IPS DF 6.9 (cell line): ENCODE results near the gene PATJ.

Experiments
- DNase-seq: peaks from one replicate; pipeline ENCODE4 v3.0.0-alpha.2; 2013; ENCODE audit warnings: low read depth, low spot score
- H3K27ac ChIP-seq: one replicate; pipeline ENCODE4 v1.5.1; 2013; ENCODE audit warnings: low read length, control low read depth
- H3K27me3 ChIP-seq: 2 replicates; pipeline ENCODE4 v1.6.1; 2013; ENCODE audit warnings: mild to moderate bottlenecking, low read length; ENCODE audit not compliant: control insufficient read depth, insufficient read depth
- H3K36me3 ChIP-seq: 2 replicates; pipeline ENCODE4 v1.6.1; 2013; ENCODE audit warnings: low read length; ENCODE audit not compliant: control insufficient read depth, insufficient read depth
- H3K4me1 ChIP-seq: 2 replicates; pipeline ENCODE4 v1.6.1; 2013; ENCODE audit warnings: low read length; ENCODE audit not compliant: control insufficient read depth, insufficient read depth
- H3K4me3 ChIP-seq: 2 replicates; pipeline ENCODE4 v1.5.1; 2013; ENCODE audit warnings: mild to moderate bottlenecking, low read length
- H3K9me3 ChIP-seq: 2 replicates; pipeline ENCODE4 v1.6.1; 2013; ENCODE audit warnings: low read length, inconsistent platforms; ENCODE audit not compliant: control insufficient read depth, insufficient read depth
- WGBS: extraction: QIAGEN DNeasy Blood & Tissue Kit; methylation state at CpG from one replicate; pipeline ENCODE4 v1.1.7; 2013; ENCODE audit warnings: mixed read lengths, missing lambda C conversion rate; ENCODE audit not compliant: insufficient read length, insufficient coverage; 5-methylcytosine and 5-hydroxymethylcytosine counted together

The PATJ gene

GRCh38 chr1:62040973-62041372 is 298.7 kb downstream of the PATJ start:
- no peak overlapping the region for H3K4me3 ChIP-seq
- H3K9me3 ChIP-seq, result no peaks in the 10 kb centered on the region
- H3K36me3 ChIP-seq, result no peaks in the 10 kb centered on the region
- H3K4me1 ChIP-seq, result no peaks in the 10 kb centered on the region
- DNase-seq, result no peak
- no peaks in the 10 kb centered on the region for H3K27me3 ChIP-seq
- H3K27ac ChIP-seq, result no peak overlapping the region

GRCh38 chr1:62043154-62043553 is 300.9 kb downstream of the PATJ start:
- Histone ChIP-seq H3K27ac (no peak overlapping the region), H3K27me3 (no peaks in the 10 kb centered on the region), H3K36me3 (no peaks in the 10 kb centered on the region), H3K4me1 (no peaks in the 10 kb centered on the region), H3K9me3 (no peaks in the 10 kb centered on the region), H3K4me3 (no peak overlapping the region)
- no peak for DNase-seq

DNA sequence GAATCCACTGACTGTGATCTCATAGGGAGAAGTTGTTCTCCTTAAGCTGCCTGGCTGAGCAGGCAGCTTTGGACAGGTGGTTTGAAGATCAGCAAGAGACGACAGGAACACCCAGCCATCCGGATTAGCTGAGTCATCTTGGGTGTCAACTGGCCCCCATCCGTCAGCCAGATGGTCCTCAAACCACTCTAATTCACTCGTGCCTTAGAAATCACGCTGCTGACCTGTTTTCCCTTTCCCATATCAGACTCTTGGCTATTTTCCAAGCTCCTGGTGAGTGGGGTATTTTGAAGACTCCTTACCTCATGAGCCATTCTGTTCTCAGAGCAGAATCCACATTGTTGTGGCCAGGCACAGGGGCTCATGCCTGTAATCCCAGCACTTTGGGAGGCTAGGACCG is 303.3 kb downstream of the PATJ start:
- no peak overlapping the region for H3K27ac ChIP-seq
- WGBS, result no CpG with 5 or more reads among the region's 6 CpGs
- H3K4me3 ChIP-seq, result no peak overlapping the region
- DNase-seq, result no peak
- H3K4me1 ChIP-seq, result no peaks in the 10 kb centered on the region
- no peaks in the 10 kb centered on the region for H3K9me3 ChIP-seq
- no peaks in the 10 kb centered on the region for H3K36me3 ChIP-seq
- H3K27me3 ChIP-seq, result no peaks in the 10 kb centered on the region

- no peak overlapping the region for H3K27ac ChIP-seq
- H3K9me3 ChIP-seq, result no peaks in the 10 kb centered on the region
- no peaks in the 10 kb centered on the region for H3K4me1 ChIP-seq
- no peaks in the 10 kb centered on the region for H3K27me3 ChIP-seq
- no CpG with 5 or more reads among the region's 7 CpGs for WGBS
- no peaks in the 10 kb centered on the region for H3K36me3 ChIP-seq
- no peak for DNase-seq
- H3K4me3 ChIP-seq, result no peak overlapping the region
Measured at GRCh38 chr1:62046927-62047326, 304.6 kb downstream of the PATJ start.

GRCh38 chr1:62050165-62050564 is 307.9 kb downstream of the PATJ start:
- Histone ChIP-seq H3K4me3 (no peak overlapping the region), H3K27me3 (no peaks in the 10 kb centered on the region), H3K36me3 (no peaks in the 10 kb centered on the region), H3K4me1 (no peaks in the 10 kb centered on the region), H3K9me3 (no peaks in the 10 kb centered on the region), H3K27ac (no peak overlapping the region)
- no CpG with 5 or more reads among the region's 3 CpGs for WGBS
- no peak for DNase-seq

DNA sequence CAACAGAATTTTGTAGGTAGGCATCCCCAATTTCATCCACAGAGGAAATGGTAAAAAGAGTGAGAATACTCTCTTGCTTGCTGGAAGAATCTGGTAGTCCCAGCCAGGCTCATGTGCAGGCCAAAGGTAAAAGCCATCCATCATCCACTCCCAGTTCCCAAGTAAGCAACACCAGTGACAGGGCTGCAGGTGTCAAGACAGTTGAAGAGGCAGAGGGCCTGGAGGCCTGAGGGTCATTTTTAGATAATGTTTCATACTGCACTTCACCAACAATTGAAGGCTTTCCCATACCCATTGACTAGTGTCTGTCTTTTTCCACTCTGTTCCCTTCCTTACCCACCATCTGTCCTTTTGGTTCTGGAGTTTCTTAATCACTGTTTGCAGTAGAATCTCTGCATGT is 310.7 kb downstream of the PATJ start:
- no peak for DNase-seq
- Histone ChIP-seq H3K36me3 (no peaks in the 10 kb centered on the region), H3K4me3 (no peak overlapping the region)

DNA sequence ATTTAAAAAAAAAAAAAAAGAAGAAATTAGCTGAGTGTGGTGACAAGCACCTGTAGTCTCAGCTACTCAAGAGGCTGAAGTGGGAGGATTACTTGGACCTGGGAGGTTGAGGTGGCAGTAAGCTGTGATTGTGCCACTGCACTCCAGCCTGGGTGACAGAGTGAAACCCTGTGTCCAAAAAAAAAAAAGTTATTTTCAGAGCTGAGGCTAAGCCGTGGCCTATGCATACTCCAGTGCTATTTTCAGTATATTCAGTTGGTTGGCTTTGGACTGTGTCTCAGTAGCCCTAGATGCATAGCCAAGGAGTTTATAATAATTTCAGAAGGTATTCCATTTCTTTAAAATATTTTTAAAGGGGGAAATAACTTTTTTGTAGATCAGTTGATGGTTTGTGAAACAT is 311.9 kb downstream of the PATJ start:
- no CpG with 5 or more reads among the region's 1 CpG for WGBS
- Histone ChIP-seq H3K9me3 (no peaks in the 10 kb centered on the region), H3K4me1 (peaks cover 6% of the 10 kb centered on the region), H3K27ac (no peak overlapping the region), H3K36me3 (no peaks in the 10 kb centered on the region), H3K4me3 (no peak overlapping the region), H3K27me3 (no peaks in the 10 kb centered on the region)
- DNase-seq, result no peak

More for the DNA sequence above, 310.7 kb downstream of the PATJ start:
- no peak overlapping the region for H3K27ac ChIP-seq
- H3K9me3 ChIP-seq, result no peaks in the 10 kb centered on the region
- peaks cover 6% of the 10 kb centered on the region for H3K4me1 ChIP-seq
- H3K27me3 ChIP-seq, result no peaks in the 10 kb centered on the region

DNA sequence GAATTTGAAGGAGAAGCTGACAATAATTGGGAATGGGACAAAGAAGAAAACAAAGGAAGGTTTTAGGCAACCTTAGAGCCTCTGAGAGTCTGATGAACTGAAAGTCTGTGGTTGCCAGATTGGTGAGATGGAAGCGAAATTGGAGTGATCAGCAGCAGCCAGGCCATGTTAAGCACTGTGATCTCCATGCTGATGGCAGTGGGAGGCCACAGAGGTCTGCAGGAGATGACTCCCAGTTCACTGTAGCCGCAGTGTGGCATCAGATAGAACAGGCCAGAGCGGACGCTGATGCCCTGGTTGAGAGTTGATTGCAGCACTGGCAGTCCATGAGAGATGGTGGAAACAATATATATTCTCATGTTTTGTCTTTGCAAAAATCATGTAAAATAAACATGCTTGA is 314.9 kb downstream of the PATJ start:
- Histone ChIP-seq H3K36me3 (no peaks in the 10 kb centered on the region), H3K9me3 (no peaks in the 10 kb centered on the region), H3K4me3 (no peak overlapping the region), H3K4me1 (peaks cover 6% of the 10 kb centered on the region), H3K27ac (no peak overlapping the region), H3K27me3 (no peaks in the 10 kb centered on the region)
- DNase-seq, result no peak
- WGBS, result no CpG with 5 or more reads among the region's 4 CpGs

- H3K4me1 ChIP-seq, result peaks cover 6% of the 10 kb centered on the region
- no CpG with 5 or more reads among the region's 2 CpGs for WGBS
- no peak overlapping the region for H3K27ac ChIP-seq
- H3K4me3 ChIP-seq, result no peak overlapping the region
- H3K36me3 ChIP-seq, result no peaks in the 10 kb centered on the region
- no peaks in the 10 kb centered on the region for H3K9me3 ChIP-seq
- no peaks in the 10 kb centered on the region for H3K27me3 ChIP-seq
- DNase-seq, result no peak
Measured at GRCh38 chr1:62057641-62058290, 315.5 kb downstream of the PATJ start.

DNA sequence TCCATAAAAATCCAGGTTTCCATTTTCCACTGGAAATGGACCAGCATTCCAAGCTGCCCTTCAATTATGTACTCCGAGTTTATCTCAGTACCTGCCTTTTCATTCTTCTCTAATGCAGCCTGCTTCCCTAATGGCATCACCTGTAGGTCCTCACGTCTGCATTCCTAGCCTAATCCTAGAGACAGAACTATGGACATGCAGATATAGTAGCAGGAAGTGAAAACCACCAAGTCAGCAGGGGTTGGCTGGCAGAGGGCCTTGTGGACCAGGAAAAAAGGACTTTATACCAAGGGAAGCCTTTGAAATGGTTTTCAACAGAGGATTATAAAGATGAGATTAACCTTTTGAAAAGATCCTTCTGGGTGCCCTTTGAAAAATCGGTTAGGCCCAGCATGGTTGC is 316.7 kb downstream of the PATJ start:
- Histone ChIP-seq H3K36me3 (no peaks in the 10 kb centered on the region), H3K4me3 (no peak overlapping the region), H3K27me3 (no peaks in the 10 kb centered on the region), H3K9me3 (no peaks in the 10 kb centered on the region), H3K4me1 (peaks cover 6% of the 10 kb centered on the region), H3K27ac (no peak overlapping the region)
- no CpG with 5 or more reads among the region's 3 CpGs for WGBS
- DNase-seq, result no peak

GRCh38 chr1:62062087-62062486 is 319.8 kb downstream of the PATJ start:
- no CpG with 5 or more reads among the region's 1 CpG for WGBS
- H3K27me3 ChIP-seq, result no peaks in the 10 kb centered on the region
- H3K4me3 ChIP-seq, result no peak overlapping the region
- H3K27ac ChIP-seq, result no peak overlapping the region
- peaks cover 2% of the 10 kb centered on the region; the same call in 1 of the 2 replicates for H3K4me1 ChIP-seq
- no peak for DNase-seq
- no peaks in the 10 kb centered on the region for H3K9me3 ChIP-seq
- no peaks in the 10 kb centered on the region for H3K36me3 ChIP-seq
